GM12878 (cell line): ENCODE data around the gene ADAT3. TPM values are rescaled to one million over a fixed set of nuclear protein-coding genes. Genes with fewer than 3 reads are reported as not detected.
A peak's percentile ranks its signal among the peaks of the same experiment; 100 is the strongest.

Source experiments
- BACH1 ChIP-seq: fragments of 450-650 bp; IDR thresholded peaks from 2 replicates; pipeline ENCODE4 v1.6.1; 2017; ENCODE audit warnings: mild to moderate bottlenecking, borderline replicate concordance
- E4F1 ChIP-seq: fragments of 450-650 bp; IDR thresholded peaks from 2 replicates; pipeline ENCODE4 v1.6.1; 2018; ENCODE audit warnings: borderline replicate concordance, mild to moderate bottlenecking; ENCODE audit not compliant: partially characterized antibody
- EED ChIP-seq: sonication (generic); IDR thresholded peaks from 2 replicates; pipeline ENCODE4 v1.6.1; 2016; ENCODE audit warnings: antibody characterized with exemption, low read depth
- EZH2 ChIP-seq: IDR thresholded peaks from 2 replicates; pipeline ENCODE4 v1.6.1; 2012; ENCODE audit warnings: low read depth, mild to moderate bottlenecking, control low read depth, inconsistent platforms, low read length, borderline replicate concordance; ENCODE audit not compliant: control insufficient read depth
- FOS ChIP-seq: IDR thresholded peaks from 3 replicates; pipeline ENCODE4 v1.6.1; 2011; ENCODE audit warnings: borderline replicate concordance; ENCODE audit not compliant: insufficient read length; ENCODE audit errors: extremely low read depth
- KLF5 ChIP-seq: fragments of 450-650 bp; IDR thresholded peaks from 2 replicates; pipeline ENCODE4 v1.6.1; 2014; ENCODE audit warnings: mild to moderate bottlenecking; ENCODE audit not compliant: partially characterized antibody
- MYC ChIP-seq: IDR thresholded peaks from 2 replicates; pipeline ENCODE4 v1.6.1; 2011; ENCODE audit warnings: mild to moderate bottlenecking, low read length, moderate library complexity, inconsistent platforms; ENCODE audit not compliant: insufficient read depth, insufficient replicate concordance, insufficient read length, severe bottlenecking
- NR2C1 ChIP-seq: fragments of 450-650 bp; IDR thresholded peaks from 2 replicates; pipeline ENCODE4 v1.6.1; 2017; ENCODE audit warnings: antibody characterized with exemption, mild to moderate bottlenecking, moderate library complexity
- NRF1 ChIP-seq: conservative IDR thresholded peaks from 2 replicates; pipeline ENCODE4 v1.6.1; 2011; ENCODE audit warnings: mild to moderate bottlenecking, low read depth, low read length, improper control_type of control experiment
- PAX5 ChIP-seq: IDR thresholded peaks from 2 replicates; pipeline ENCODE4 v1.6.1; 2011; ENCODE audit warnings: low read depth, low read length, borderline replicate concordance
- PAX8 ChIP-seq: fragments of 450-650 bp; IDR thresholded peaks from 2 replicates; pipeline ENCODE4 v1.6.1; 2017; ENCODE audit warnings: mild to moderate bottlenecking, moderate library complexity
- PBX3 ChIP-seq: IDR thresholded peaks from 2 replicates; pipeline ENCODE4 v1.6.1; 2011; ENCODE audit warnings: mild to moderate bottlenecking, low read depth, low read length, moderate library complexity; ENCODE audit not compliant: insufficient replicate concordance
- PRDM15 ChIP-seq: fragments of 450-650 bp; formaldehyde crosslinking; IDR thresholded peaks from 2 replicates; pipeline ENCODE4 v1.4.0; 2020; ENCODE audit warnings: mild to moderate bottlenecking, moderate library complexity
- RBBP5 ChIP-seq: fragments of 200-600 bp; sonication (generic); conservative IDR thresholded peaks from 2 replicates; pipeline ENCODE4 v1.6.1; 2016
- REST ChIP-seq: IDR thresholded peaks from 2 replicates; pipeline ENCODE4 v1.6.1; 2012; ENCODE audit warnings: mild to moderate bottlenecking, low read depth, low read length
- SP1 ChIP-seq: IDR thresholded peaks from one replicate; pipeline ENCODE4 v1.6.1; 2011; ENCODE audit warnings: low read depth, low read length
- ZBED1 ChIP-seq: IDR thresholded peaks from 2 replicates; pipeline ENCODE4 v1.6.1; 2016; ENCODE audit warnings: borderline replicate concordance
- ZNF384 ChIP-seq: IDR thresholded peaks from 2 replicates; pipeline ENCODE4 v1.6.1; 2012; ENCODE audit warnings: low read depth, mild to moderate bottlenecking, low read length, improper control_type of control experiment, borderline replicate concordance
- polyA plus RNA-seq, 11 experiments: library from polyadenylated mRNA; depleted of rRNA in 4 of 11; unstranded in 6 of 11; stranded (reverse) in 5 of 11; fragments of >200 nt; fragmentation: Nextera tagmentation in 4 of 11; fragmentation: Illumina TruSeq in 1 of 11; extraction: Ambion mirVana in 4 of 11; extraction: Trizol in 1 of 11; gene quantifications; 1 replicate in 1 of 11; 2 replicates in 10 of 11; pipeline versions ENCODE4 v1.2.1 to v1.2.3, GENCODE V29; 2011 to 2016; ENCODE audit warnings: inconsistent platforms in 2 of 11, missing spikeins in 2 of 11, low read depth in 1 of 11
- total RNA-seq, 4 experiments: library from RNA; depleted of rRNA in 3 of 4; stranded (reverse); fragments of >200 nt in 3 of 4; fragmentation: Illumina TruSeq in 1 of 4; extraction: Trizol in 1 of 4; gene quantifications; 2 replicates each; pipeline versions ENCODE4 v1.2.1 to v1.2.3, GENCODE V29; 2013 to 2021

Gene ADAT3
- total and polyA plus RNA-seq, 10 of the 15 experiments (the other 5 are each of a cell fraction or from before 2014, with no cell fraction given) = 0.27 to 11.8 (median 7.7) TPM; not detected in 3

- TF ChIP-seq REST (no peak), E4F1 (peak; percentile 76), NRF1 (no peak), EED (no peak), SP1 (peak; percentile 80), PAX5 (peak; percentile 40; the same call in 1 of the 2 replicates), PAX8 (no peak), ZBED1 (peak; percentile 64; the same call in 1 of the 2 replicates), PBX3 (peak; percentile 23), ZNF384 (no peak), NR2C1 (peak; percentile 72), EZH2 (no peak), RBBP5 (no peak), FOS (no peak), BACH1 (peak; percentile 93), PRDM15 (CRISPR knock-in tag) (no peak), KLF5 (peak; percentile 76), MYC (no peak)
Measured at GRCh38 chr19:1875646-1876495, 29.3 kb upstream of the ADAT3 start (continued).
